Activated naive CD4-positive, alpha-beta T cell treated with anti-CD3 and anti-CD28 coated beads for 36 hours (primary cell): ENCODE data around the gene WDR20. TPM values are rescaled to one million over a fixed set of nuclear protein-coding genes. Genes with fewer than 3 reads are reported as not detected.

Experiments used
- CTCF ChIA-PET: fragments of 350-600 bp; sonication (Branson Sonifier 250); formaldehyde crosslinking; loops from one replicate; lab custom pipeline; 2021; ENCODE audit warnings: antibody characterized with exemption; lab: Charles Lee
- DNase-seq: peaks from one replicate; pipeline ENCODE4 v3.0.0-alpha.2; 2020
- H3K27ac Mint-ChIP-seq: one replicate; pipeline ENCODE4 v1.8.0; 2021; ENCODE audit warnings: mild to moderate bottlenecking, mixed read lengths
- H3K27me3 Mint-ChIP-seq: one replicate; pipeline ENCODE4 v1.8.0; 2021; ENCODE audit warnings: low read depth, mixed read lengths
- H3K36me3 Mint-ChIP-seq: one replicate; pipeline ENCODE4 v1.8.0; 2021; ENCODE audit warnings: low read depth, mixed read lengths
- H3K4me1 Mint-ChIP-seq: one replicate; pipeline ENCODE4 v1.8.0; 2021; ENCODE audit warnings: low read depth, mixed read lengths
- H3K4me3 Mint-ChIP-seq: one replicate; pipeline ENCODE4 v1.8.0; 2021; ENCODE audit warnings: mild to moderate bottlenecking, moderate library complexity, mixed read lengths
- H3K9me3 Mint-ChIP-seq: one replicate; pipeline ENCODE4 v1.8.0; 2021; ENCODE audit warnings: mixed read lengths
- intact Hi-C: fragments of 100-400 bp; cut with micrococcal nuclease; formaldehyde crosslinking; loops from one replicate; pipeline ENCODE4 v1.15.1; 2023
- total RNA-seq, 2 experiments: library from RNA; stranded (reverse); gene quantifications; one replicate each; pipeline ENCODE4 v1.2.3, GENCODE V29; 2021

Gene WDR20
- total RNA-seq, 2 experiments from 2014 or later: 20.5 to 21.4 TPM

GRCh38 chr14:102252834-102253801 lies 113.4 kb downstream of the WDR20 start:
- no peaks in the 10 kb centered on the region for H3K36me3 Mint-ChIP-seq
- H3K27me3 Mint-ChIP-seq: no peaks in the 10 kb centered on the region
- no peaks in the 10 kb centered on the region for H3K4me1 Mint-ChIP-seq
- DNase-seq: no peak
- H3K9me3 Mint-ChIP-seq: no peaks in the 10 kb centered on the region
- CTCF ChIA-PET: interaction anchor here (0.6 to 0.7 kb wide), 2 partner anchors 66 to 93 kb away, joined by 3 to 4 read pairs; no protein-coding TSS in a partner anchor
- intact Hi-C loops: no loop called here
- no peak overlapping the region for H3K27ac Mint-ChIP-seq
- no peak overlapping the region for H3K4me3 Mint-ChIP-seq

GRCh38 chr14:102255401-102256190 lies 115.9 kb downstream of the WDR20 start:
- intact Hi-C loops: no loop called here
- Mint-ChIP-seq H3K27ac (no peak overlapping the region), H3K27me3 (no peaks in the 10 kb centered on the region), H3K9me3 (no peaks in the 10 kb centered on the region), H3K4me1 (no peaks in the 10 kb centered on the region), H3K36me3 (no peaks in the 10 kb centered on the region), H3K4me3 (no peak overlapping the region)
- no peak for DNase-seq
- CTCF ChIA-PET: no interaction called here

GRCh38 chr14:102256716-102257115 lies 117.0 kb downstream of the WDR20 start:
- Mint-ChIP-seq H3K4me3 (no peak overlapping the region), H3K27me3 (no peaks in the 10 kb centered on the region), H3K36me3 (no peaks in the 10 kb centered on the region), H3K4me1 (no peaks in the 10 kb centered on the region), H3K27ac (no peak overlapping the region), H3K9me3 (no peaks in the 10 kb centered on the region)
- no peak for DNase-seq
- CTCF ChIA-PET: no interaction called here
- intact Hi-C loops: no loop called here

GRCh38 chr14:102258136-102258535 lies 118.4 kb downstream of the WDR20 start:
- intact Hi-C loops: no loop called here
- Mint-ChIP-seq H3K36me3 (no peaks in the 10 kb centered on the region), H3K27ac (no peak overlapping the region), H3K27me3 (no peaks in the 10 kb centered on the region), H3K9me3 (no peaks in the 10 kb centered on the region), H3K4me1 (no peaks in the 10 kb centered on the region), H3K4me3 (no peak overlapping the region)
- CTCF ChIA-PET: no interaction called here
- no peak for DNase-seq

Other genes with a start within 250 kb of the WDR20 start
- gene DYNC1H1, start 175.3 kb upstream of the WDR20 start, total RNA-seq: 100 to 1,000 TPM; 207 to 208 TPM
- gene HSP90AA1, start 52.9 kb upstream of the WDR20 start, total RNA-seq: 1,000 to 10,000 TPM; 1,286 to 1,366 TPM
- 1 to 10 TPM; 1.6 TPM for gene MOK, start 165.3 kb downstream of the WDR20 start, total RNA-seq
- gene ZNF839, start 179.8 kb downstream of the WDR20 start, total RNA-seq: 10 to 100 TPM; 10.2 to 10.6 TPM
- gene CINP, start 223.0 kb downstream of the WDR20 start, total RNA-seq: 10 to 100 TPM; 45.3 to 46.2 TPM
- gene TECPR2, start 223.0 kb downstream of the WDR20 start, total RNA-seq: 1 to 10 TPM; 2.3 to 3.6 TPM